SKM-1 treated with dmso at 0.1 percent for 144 hours (cell line): Measurements from ENCODE around the gene GKN2.
"Not testable (repeated sequence)": the region's sequence is repeated elsewhere in the genome, so short reads cannot be mapped to it uniquely, and the experiment has no call there.

ENCODE experiments used
- DNase-seq: peaks from one replicate; lab custom pipeline; 2025; ENCODE audit not compliant: unreplicated experiment; lab: John Stamatoyannopoulos, UW

The GKN2 gene

DNA sequence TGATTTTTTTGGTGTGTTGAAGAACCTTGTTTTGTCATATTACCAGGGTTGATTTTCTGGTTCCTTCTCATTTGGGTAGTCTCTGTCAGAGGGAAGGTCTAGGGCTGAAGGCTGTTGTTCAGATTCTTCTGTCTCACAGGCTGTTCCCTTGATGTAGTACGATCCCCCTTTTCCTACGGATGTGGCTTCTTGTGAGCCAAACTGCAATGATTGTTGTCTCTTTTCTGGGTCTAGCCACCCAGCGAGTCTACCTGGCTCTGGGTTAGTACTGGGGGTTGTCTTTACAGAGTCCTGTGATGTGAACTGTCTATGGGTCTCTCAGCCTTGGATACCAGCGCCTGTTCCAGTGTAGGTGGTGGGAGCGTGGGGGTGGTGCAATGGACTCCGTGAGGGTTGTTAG is 56.7 kb downstream of the GKN2 start:
- not testable (repeated sequence) for DNase-seq
